HG03103 (cell line): ENCODE data around the gene DCLK1.
"Not testable (repeated sequence)": the region's sequence is repeated elsewhere in the genome, so short reads cannot be mapped to it uniquely, and the experiment has no call there.

Experiments used
- ATAC-seq: cut with Tn5 transposase; IDR thresholded peaks from one replicate; pipeline ENCODE4 v1.9.1; 2021; ENCODE audit warnings: low read depth; ENCODE audit not compliant: unreplicated experiment

DCLK1 gene

DNA sequence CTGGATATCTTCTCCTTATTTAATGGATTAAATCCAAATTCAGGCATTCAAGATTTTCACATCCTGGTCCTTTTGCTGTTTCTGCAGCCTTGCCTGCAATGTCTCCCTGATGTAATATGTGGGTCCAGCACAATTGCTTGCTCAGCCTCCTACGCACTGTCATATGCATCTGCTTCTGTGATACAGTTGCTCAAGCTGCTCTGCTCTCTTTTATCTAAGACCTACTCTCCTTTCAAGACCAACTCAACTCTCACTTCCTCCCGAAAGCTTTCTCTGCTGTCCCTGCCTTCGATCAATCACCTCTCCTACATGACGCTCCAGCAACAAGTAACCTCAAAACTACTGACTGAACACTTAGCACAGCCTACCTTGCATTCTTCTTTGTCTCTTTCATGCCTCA is 138.2 kb downstream of the DCLK1 start:
- ATAC-seq: no peak

GRCh38 chr13:35990196-35990595 is 141.0 kb downstream of the DCLK1 start:
- ATAC-seq: no peak

- no peak for ATAC-seq
Measured at GRCh38 chr13:35988648-35989081, 142.5 kb downstream of the DCLK1 start.

DNA sequence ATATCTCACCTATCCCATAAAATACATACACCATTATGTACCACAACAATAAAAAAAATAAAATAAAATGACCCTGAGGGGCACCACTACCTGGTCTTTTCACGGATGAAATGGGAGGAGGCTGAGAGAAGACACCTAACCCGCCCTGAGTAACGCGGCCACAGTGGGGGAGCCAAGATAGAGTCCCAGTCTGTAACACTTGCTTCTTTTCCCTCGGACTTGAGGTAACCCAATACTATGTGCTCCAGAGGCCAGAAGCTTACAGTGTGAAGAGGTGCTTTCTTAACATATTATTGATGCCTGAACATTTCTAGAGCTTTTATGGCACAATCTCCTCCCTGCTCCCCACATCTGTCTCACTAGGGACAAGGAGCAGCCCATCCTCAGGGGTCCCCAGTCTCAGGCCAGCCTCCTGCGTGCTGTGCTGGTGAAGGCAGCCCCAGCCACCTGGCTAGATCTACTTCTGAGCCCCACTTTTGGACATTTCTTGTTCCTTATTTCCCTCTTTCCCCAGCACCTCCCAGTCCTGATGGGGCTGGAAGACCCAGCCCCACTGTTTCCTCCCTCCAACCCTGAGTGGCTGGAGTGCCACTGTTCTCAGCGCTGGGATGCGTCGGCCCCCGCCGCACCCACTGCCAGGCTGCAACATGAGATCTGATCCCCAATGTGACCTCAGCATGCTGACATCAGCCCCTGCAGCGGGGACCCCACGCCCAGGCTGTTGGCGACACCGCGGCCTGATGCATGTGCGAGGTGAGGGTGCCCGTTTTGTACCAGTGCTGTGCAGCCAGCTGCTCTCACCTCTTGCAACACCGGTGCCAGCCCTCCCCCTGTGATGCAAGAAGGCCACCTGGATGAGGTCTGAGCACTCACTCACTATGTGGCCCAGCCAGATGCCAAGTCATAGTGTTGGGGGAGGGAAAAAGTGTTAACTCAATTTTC is 143.3 kb downstream of the DCLK1 start:
- ATAC-seq: no peak

DNA sequence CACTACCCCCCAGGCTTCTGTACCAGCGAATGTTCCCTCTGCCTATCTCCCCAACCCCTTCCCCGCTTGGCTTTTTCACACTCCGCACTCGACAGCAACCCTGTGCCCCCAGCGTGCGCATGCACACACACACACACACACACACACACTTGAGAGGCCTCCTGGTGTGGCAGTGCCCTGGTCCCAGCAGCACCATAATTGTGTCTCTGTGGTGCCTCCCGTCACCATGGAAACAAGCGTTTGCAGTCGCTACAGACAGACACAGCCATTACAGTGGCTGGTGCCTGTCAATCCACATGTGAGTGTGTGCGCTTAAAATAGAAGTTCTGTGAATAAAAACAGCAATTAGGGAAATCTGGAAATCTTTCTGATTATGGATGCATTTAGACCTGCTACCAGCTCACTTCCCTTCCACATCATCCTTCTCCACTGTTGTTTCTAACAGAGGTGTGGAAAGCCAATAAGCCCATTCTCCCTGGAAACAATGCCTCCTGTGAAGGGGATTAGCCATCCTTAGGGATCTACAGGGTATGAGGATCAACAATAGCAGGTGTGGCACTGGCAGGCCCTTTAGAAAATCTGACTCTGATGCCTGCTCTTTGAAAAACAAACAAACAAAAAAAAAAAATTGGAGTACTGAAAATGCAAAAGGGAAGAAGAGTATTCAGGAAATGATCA is 146.3 kb downstream of the DCLK1 start:
- ATAC-seq: no peak

DNA sequence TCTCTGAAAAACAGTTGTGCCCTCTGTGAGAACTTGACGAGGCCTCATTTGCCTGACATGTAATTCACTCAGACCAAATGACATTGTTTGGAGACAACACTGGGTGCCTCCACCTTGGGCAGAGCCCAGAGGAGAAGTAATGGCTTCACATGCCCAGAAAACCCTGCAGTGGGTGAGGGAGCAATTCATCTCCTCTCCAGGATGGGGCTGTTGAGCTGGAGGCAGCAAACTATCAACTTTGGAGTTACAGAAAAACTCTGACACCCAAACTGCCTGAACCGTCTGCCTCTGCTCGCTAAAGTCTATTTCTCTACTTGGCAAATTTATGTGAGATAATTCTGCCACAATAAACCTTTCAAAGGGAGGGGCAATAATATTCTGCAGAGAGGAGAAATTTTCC is 146.9 kb downstream of the DCLK1 start:
- ATAC-seq: no peak

GRCh38 chr13:35983703-35984102 is 147.5 kb downstream of the DCLK1 start:
- not testable (repeated sequence) for ATAC-seq

DNA sequence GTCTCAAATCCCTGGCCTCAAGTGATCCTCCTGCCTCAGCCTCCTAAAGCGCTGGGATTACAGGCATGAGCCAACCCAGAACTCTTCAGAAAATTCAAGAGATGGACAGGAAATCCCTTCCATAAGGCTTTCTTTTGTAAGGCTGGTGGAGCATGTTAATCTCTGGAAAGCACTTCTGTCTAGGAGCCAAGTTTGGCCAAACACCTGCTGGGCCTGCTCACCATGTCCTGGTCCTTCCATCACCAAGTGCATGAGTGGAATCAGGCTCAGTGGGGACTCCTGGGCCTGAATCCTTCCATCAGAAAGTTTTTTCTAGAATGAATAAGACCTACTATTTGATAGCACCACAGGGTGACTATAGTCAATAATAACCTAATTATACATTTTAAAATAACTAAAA is 148.0 kb downstream of the DCLK1 start:
- ATAC-seq: no peak

DNA sequence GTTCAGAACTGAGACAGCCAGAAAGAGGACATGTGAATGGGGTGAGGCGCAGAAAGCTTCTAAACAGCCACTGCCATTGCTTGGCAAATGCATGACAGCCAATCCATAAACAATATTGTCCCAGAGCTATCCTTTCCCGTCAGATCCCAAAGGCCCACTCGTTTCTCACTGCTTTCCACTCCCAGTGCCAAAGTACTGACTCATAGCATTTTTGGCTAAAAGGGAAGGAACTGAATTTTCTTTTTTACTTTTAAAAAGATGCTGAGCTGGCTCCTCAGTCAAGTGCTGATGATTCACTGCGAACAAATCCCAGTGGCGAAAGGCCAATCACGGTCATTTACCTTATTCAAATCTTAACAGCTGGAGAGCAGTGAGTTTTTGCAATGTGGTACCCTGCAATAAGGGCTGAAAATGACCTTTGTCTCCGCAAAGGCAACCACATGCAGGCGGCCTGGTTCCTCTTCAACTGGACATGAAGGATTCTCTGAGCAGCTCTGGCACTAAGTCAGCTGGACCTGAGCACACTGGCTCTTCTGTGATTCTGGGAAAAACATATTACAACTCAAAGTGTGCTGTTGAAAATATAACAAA is 151.7 kb downstream of the DCLK1 start:
- ATAC-seq: no peak

DNA sequence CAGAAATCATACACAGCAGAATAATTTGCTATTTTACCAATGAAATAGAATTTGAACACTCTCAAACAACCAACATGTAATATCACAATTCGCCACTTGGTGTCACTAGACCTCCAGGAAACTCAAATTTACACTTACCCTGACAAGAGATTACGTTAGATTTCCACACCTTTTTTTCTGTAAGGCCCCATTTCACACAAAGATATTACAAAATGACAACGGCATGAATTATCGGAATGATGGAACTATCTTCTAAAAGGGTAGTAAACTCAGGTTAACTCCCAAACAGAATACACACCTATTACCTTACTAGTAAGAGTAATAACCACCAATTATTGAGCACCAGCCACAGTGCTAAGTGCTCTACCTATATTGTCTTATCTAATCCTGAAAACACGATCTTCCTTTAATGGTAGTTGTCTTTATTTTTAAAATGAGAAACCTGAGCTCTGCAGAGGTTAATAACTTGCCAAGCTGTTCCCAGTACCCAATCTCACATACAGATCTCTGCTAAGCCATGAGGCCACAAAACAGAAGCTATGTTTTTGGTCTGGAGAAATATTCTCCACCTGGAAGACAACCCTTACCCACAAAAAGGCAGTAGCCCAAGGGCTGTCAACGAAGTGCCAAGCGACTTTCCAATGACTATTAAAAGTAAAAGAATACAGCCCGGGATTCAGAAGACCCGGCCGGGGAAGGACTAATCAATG is 152.4 kb downstream of the DCLK1 start:
- peak; percentile 66 for ATAC-seq

GRCh38 chr13:35977060-35977459 is 154.1 kb downstream of the DCLK1 start:
- no peak for ATAC-seq

DNA sequence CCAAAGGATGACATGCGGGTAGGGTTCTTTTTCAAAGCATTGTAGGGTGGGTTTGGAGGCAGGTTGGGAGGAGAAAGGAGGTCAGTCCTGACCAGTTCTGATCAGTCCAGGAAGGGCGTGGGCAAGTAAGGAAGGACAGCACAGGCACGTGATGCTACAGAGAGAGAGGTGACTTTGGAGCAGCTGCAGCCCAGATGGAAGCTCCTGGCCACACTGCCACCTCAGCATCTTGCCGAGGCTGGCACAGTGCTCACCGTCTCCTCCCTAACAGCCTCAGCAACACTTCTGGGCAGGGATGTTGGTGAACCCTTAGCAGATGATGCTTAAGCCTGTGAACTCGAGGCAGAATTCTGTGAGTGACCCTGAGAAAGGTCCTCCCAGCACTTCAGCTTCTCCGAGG is 155.1 kb downstream of the DCLK1 start:
- no peak for ATAC-seq

GRCh38 chr13:35966951-35967350 is 164.2 kb downstream of the DCLK1 start:
- not testable (repeated sequence) for ATAC-seq

DNA sequence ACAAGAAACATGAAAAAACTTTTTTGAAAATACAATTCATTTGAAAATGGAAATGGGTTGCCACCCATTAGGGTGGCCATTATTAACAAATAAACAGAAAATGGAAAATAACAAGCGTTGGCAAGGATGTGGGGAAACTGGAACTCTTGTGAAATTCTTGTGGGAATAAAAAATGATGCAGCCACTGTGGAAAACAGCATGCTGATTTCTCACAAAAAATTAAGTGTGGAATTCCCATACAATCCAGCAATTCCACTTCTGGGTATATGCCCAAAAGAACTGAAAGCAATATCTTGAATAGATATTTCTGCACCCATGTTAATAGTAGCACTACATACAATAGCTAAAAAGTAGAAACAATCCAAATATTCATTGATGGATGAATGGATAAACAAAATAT is 165.2 kb downstream of the DCLK1 start:
- no peak for ATAC-seq

GRCh38 chr13:35965226-35965927 is 165.8 kb downstream of the DCLK1 start:
- ATAC-seq: no peak

- ATAC-seq: no peak
Measured at GRCh38 chr13:35964863-35965180, 166.4 kb downstream of the DCLK1 start.

DNA sequence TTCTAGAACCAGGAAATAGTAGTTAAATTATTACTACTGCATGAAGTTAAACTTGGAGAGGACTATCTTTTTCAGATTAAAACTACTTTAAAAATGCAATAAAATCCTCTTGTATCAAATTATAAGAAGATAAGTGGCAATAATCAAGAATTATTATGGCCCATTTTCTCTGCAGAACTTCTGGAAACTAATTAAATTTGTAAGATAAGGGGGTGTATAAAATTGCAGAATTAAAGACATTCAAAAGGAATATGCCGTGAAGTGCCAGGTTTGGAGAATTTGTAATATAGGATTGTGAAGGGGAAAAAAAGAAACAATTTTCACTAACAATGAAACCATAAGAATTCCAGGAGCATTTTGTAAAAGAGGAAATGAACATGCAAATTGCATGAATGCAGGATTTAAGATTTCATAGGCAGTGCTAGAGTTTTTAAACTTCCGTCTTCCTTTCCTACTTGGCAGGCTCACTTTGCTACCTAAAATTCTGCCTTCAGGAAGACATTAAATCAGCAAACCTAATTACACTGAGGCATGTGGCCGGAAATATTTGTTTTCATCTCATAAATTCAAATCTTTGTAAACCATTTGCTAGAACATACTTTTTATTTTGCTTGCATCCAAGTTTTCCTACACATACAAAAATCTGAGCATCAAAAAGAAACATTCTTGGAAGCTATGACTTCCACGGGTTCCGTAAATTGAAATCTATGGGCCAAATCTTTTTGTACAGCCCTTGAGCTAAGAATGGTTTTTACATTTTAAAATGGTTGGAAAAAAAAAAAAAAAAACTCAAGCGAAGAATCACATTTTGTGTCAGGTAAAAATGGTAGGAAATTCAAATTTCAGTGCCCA is 166.9 kb downstream of the DCLK1 start:
- ATAC-seq: no peak

GRCh38 chr13:35961461-35962220 is 169.5 kb downstream of the DCLK1 start:
- ATAC-seq: no peak

- no peak for ATAC-seq
Measured at GRCh38 chr13:35961002-35961401, 170.2 kb downstream of the DCLK1 start.
